Glomerular endothelial cell (primary cell): Measurements from ENCODE around the gene PCSK2. TPM values are rescaled to one million over a fixed set of nuclear protein-coding genes. Genes with fewer than 3 reads are reported as not detected.
"Not testable (repeated sequence)": the region's sequence is repeated elsewhere in the genome, so short reads cannot be mapped to it uniquely, and the experiment has no call there.

Experiments
- DNase-seq: peaks from one replicate; pipeline ENCODE4 v3.0.0-alpha.2; 2011; ENCODE audit warnings: low read depth, low spot score; ENCODE audit errors: extremely low read depth
- total RNA-seq: library from RNA; depleted of rRNA; stranded (reverse); fragments of >200 nt; gene quantifications from 2 replicates; pipeline ENCODE4 v1.2.3, GENCODE V29; 2015

Gene PCSK2, protein sequence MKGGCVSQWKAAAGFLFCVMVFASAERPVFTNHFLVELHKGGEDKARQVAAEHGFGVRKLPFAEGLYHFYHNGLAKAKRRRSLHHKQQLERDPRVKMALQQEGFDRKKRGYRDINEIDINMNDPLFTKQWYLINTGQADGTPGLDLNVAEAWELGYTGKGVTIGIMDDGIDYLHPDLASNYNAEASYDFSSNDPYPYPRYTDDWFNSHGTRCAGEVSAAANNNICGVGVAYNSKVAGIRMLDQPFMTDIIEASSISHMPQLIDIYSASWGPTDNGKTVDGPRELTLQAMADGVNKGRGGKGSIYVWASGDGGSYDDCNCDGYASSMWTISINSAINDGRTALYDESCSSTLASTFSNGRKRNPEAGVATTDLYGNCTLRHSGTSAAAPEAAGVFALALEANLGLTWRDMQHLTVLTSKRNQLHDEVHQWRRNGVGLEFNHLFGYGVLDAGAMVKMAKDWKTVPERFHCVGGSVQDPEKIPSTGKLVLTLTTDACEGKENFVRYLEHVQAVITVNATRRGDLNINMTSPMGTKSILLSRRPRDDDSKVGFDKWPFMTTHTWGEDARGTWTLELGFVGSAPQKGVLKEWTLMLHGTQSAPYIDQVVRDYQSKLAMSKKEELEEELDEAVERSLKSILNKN
- not detected in 2 replicates for total RNA-seq

DNA sequence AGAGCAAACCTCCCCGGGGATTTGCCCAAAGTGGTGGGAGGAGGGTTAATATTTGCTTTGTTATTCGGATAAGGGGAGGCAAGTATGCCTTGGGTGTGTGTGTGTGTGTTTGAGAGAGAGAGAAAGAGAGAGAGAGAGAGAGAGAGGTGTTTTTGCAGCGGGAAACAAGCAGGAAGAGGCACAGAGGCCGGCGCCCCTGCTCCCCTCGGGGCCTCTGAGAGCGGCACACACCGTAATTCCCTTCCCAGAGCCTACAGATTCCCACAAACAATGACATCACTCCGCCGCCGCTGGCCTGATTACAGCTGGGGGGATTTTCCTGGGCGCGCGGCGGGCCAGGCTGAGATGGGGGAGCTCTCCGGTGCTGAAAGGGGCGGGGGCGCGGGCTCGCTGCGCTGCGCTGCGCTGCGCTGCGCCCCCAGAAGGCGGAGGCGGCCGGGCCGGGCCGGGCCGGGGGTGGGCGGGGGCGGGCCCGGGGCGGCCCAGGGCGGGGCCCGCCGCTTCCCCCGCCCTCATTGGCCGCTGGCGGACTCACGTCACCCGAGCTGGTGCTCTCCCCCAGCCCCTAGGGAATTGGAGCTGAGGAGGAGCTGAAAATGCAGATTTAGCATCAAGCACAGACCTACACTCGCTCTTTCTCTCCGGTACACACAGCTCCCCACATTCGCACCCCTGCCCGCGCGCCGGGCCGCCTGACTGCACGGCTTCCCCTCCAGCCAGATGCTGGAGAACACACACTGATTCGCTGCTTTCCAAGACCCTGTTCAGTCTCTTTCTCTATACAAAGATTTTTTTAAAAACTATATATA is at the start of gene PCSK2:
TSS of gene PCSK2 (plus strand) at position 631 of the 809 bp plus-strand sequence. CDS start 266 bp downstream, outside the sequence.
- DNase-seq: no peak

DNA sequence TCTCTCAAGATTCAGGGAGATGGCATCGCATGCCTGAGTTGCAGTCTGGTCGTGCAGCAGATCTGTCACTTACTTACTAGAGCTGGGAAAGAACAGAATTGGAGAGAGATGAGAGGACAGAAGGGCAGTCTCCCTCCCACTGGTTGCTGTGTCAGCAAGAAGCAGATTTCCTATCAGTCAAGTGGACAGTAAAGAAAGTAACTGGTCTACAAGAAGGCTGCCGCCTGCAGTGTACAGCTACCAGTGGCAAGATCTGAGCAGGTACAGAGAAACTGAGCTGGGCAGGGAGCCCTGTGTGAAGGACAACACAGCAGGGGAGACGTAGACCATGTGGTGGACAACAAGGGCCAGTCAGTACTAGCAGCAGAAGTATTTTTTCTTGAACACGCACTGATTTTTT is 49.5 kb upstream of the PCSK2 start:
- DNase-seq: no peak

DNA sequence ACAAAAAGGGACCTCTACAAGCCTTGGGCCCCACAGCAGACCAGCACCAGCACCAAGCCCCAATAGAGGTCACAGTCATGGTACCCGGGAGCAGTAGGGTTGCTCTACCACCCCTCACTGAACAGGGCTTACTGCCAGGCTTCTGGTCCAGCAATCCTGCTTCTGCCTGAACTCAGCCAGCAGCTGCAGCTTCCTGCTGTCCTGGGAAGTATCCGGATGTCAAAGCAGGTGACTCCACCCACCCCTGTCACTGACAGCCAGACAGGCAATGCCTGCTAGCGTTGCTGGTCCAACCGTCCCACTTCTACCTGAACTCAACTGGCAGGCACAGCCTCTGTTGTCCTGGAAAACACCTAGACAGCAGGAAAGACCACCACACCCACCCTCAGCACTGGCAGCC is 47.0 kb upstream of the PCSK2 start:
- no peak for DNase-seq

DNA sequence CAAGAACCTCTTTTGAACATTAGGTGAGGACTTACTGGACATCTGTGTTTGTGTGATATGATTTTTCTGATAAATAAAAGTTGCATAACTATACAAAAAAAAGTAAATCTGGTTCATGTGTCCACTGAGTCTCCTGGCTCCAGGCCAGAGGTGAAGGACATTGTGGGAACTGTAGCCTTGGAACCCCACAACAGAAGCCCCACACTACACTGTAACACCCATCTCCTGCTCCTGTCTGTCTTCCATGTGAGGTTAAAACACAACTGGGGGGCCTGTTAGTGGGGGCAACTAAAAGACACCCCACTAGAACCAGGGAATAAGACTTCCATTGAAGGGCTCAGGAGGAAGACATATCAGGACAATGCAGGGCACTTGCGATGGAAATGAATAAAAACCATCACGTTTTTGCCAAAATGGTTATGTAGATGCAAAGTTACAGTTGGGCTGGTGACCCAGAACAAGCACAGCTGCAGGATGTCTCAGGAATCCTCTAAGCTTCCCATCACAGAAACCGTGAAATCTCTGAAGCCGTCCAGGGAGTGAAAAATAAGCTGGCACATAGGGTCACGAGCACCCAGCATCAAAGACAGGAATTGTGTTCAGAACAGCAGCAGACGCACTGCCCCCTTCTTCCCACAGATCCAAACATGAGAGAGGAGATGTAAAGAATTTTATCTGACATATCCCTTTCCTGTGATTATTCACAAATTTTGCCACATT is 36.7 kb upstream of the PCSK2 start:
- no peak for DNase-seq

DNA sequence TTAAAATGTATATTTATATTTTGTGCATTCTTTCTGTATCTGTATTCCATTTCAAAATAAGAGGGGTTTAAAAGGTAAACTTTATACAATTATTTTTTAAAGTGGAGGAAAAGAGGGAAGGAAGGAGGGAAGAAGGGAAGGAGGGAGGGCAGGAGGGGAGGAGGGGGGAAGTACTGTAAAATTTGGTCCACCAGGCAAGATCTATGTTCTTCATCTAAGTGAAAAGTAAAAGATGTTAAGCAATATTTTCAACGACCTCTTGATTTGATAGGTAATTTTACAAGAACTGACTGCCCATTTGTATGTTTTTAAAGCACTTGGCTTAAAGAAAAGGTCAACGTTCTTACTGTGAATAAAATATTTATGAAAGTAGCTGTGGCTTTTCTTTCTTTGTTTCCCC is 29.8 kb upstream of the PCSK2 start:
- no peak for DNase-seq

DNA sequence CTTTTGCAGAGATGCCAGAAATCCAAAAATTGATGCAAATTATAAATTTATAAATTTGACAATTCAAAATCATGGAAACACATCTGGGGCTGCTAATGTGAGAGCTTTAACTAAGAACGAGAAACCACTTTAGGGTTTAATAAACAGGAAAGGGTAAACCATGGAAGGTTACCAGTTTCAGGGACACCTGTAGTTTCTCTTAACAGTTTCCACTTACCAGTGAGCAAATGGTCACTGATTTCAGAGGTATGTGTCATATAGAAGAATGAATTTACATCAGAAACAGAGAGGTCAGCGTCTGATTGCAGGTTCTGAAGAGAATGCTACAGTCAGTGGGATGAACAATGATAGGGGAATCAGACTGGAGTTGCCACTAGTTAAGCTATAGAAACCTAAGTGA is 24.8 kb upstream of the PCSK2 start:
- DNase-seq: no peak

DNA sequence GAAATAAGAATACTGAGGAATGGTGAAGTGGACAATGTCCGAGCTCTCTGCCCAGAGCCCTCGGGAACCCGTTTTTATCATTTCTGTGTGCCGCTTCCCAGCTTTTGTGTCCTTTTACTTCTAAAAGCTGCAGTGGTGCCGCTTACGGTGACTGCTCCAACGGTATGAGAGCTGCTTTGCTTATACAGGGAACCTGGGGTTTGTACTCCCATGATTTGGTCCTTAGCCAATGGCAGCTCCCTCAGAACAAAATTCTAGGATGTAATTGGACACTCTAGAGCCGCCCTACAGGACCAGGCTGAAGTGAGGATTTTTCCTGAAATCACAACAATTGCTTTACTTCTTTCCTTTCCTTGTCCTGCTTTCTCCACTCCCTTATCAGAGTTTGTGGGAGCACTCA is 24.2 kb upstream of the PCSK2 start:
- no peak for DNase-seq

DNA sequence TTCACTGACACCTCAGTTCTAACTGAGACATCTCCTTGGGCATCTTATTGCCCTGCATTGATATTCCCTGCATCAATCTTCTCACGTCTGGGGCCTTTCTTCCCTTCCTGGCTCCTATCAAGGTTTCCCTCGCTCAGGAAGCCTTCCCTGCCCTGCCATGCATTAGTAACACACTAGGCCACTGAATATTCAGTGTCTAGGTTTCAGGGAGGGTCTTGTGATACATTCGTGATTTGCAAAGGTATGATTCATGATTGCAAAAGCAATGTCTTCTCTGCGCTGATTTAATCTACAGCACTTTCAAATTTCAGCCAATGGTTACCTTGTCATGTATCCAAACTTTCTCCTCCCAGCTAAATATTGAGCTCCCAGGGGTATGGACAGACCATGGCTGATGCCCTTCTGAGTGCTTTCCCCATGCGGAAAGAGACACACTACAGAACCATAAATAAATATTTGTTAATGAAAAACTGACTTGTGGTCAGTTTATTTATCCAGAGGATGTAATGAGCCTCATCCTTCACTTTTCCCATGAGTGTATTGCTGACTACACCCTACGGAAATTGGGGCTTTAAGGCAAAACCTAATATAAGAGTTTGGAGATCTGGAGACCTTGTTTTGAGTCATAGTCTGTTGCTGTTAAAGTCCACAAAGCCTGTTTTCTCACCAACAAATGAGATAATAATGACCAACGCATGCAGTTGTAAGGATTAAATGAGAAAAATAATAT is 21.6 kb upstream of the PCSK2 start:
- DNase-seq: no peak

DNA sequence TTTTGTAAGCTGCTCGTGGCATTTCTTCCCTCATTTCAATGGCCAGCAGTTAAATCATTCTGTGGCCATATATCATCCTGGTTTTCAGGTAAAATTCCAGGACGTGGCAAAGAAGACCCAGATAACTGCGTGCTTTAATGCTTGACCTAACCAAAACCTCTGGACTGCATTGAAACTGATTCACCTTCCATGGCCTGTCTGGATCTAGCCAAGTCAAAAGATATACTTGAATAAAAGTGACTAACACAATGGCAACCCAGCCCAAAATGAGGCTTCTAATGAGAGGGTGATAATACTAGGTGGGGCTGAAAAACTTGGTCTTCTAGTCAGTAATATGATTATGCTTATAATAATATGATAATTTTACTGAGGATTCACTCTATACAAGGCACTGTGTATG is 16.5 kb upstream of the PCSK2 start:
- DNase-seq: no peak

DNA sequence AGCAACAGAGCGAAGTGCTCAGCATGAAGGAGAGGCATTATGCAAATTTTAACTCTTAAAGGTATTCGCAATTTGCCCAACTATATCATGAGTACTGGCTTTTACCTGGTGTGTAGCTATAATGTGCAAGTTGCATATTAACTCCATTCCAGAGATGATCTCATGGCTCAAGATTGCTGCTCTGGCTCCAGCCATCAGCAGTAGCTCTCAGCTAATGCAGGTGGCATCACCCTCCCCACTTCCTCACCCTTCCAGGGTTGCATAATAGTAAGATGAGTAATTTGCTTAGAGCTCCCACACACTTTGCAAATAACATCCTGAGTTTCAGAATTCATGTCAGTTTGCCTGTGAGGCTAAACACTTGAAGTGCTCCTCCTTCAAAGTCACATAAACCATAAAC is 15.9 kb upstream of the PCSK2 start:
- no peak for DNase-seq

DNA sequence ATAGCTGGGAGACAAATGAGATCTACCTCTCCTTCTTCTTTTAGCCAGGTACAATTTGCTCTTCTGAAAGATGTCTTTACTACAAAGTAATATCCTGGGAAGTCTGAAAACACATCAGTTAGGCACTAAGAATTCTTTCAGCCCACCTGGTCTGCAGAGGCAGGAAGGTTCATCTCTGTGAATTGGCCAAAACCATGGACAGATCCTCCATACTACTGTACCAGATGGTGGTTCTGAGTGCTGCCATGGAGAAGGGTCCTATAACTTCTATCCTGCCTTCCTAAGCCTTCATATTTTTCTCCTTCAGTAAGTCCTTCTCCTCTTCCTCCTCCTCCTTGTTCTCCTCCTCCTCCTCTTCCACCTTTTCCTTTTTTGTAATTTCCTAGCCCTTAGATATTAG is 11.7 kb upstream of the PCSK2 start:
- no peak for DNase-seq

DNA sequence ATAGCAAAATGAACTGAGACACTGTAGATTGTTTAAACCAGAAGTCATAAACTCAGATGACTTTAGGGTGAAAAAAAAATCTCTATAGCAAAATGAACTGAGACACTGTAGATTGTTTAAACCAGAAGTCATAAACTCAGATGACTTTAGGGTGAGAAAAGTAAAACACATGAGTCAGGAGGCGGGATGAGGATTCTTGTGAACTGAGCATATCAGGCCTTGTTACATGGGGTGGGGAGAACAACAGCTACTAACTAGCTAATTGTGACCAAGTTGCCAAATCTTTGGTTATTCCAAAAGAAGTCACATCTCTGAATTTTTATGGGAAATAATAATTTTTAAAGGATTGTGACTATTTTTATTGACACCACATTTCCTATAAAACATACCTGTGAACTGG is 7.0 kb upstream of the PCSK2 start:
- not testable (repeated sequence) for DNase-seq

DNA sequence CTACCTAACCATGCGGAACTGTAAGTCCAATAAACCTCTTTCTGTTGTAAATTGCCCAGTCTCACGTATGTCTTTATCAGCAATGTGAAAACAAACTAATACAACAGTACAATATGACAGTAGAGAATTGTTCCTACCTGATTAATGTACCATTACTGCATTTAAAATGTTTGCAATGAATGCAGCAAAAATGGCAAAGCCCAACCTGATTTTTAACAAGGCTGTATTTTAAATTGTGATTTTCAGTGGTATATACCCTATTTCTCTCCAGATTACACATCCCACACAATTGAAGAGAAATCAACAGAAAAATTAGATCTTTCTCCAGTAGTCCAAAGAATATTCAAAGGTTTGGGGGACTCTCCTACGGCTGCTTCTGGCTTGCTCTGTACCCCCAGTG is 3.3 kb upstream of the PCSK2 start:
- DNase-seq: no peak

DNA sequence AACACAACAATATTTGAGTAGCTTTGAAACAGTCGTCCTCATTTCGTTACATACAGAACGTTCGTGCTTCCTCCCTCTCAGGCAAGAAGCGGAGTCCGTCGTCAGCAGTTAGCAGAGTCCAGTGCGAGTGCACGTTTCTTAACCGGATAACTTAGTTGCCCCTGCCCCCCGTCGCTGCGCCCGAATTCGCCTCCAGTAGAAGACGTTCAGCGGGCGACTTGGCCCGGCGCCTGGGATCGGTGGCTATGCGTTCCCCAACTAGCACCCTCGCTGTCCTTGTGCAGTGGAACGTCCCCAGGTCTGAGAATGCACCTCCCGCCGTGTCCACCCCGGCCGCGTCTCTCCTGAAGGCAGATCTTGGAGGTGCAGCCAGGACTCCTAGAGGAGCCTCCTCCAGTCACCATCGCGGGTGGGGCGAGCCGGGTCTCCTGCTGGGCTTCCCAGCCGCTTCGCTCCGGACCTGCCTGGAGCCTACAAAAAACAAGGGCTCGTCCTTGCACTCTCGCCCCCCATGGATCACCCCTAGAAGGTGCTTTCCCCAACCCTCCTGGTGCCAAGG is 910 bp upstream of the PCSK2 start:
- DNase-seq: no peak

DNA sequence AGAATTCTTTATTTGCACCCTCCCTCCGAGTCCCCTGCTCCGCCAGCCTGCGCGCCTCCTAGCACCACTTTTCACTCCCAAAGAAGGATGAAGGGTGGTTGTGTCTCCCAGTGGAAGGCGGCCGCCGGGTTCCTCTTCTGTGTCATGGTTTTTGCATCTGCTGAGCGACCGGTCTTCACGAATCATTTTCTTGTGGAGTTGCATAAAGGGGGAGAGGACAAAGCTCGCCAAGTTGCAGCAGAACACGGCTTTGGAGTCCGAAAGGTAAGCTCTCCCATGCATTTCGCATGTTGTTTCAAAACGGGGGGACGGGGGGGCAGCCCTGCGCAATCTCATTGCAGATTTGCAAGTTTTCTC is 357 bp downstream of the PCSK2 start:
- DNase-seq: no peak

DNA sequence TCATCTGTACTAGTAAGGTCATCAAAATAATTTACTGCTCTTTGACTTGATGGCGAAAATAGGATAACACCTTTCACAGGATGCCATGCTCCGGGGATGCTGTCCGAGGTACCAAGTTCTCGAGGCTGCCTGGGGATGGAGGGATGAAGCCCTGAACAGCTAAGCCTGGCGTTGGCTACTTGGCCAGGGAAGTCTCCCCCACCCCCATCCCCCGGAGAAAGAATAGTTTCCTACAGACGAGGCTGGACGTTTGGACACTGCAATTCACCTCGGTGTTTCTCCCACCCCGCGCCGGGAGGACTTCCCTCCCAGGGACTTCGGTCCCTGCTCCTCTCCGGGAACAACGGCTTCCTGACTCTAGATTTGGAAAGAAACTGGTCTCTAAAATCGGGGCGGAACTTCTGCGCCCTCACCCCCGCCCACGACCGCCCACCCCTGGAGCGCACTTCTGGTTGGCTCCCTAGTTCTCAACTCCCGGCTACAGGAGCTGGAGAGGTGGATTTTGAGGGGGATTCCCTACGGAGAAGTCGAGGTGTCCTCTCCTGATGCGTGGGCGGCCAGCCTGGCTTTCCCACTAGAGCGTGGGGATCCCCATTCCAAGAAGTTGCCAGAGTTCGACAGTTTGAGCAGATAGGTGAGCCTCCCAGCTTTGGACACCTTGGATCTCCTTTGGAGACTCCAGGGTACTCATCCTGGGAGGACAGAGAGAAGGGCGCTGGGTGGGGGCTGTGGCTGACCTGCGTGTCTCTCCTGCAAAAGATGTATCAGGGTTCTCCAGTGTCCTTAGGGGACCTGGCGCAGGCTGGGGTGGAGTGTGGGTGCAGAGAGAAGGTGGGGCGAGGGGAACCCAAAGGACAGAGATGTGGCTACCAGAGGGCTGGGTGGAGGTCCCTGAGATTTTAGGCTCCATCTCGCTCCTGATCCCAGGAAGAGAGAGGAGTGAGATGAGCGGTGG is 1.1 kb downstream of the PCSK2 start:
- no peak for DNase-seq

DNA sequence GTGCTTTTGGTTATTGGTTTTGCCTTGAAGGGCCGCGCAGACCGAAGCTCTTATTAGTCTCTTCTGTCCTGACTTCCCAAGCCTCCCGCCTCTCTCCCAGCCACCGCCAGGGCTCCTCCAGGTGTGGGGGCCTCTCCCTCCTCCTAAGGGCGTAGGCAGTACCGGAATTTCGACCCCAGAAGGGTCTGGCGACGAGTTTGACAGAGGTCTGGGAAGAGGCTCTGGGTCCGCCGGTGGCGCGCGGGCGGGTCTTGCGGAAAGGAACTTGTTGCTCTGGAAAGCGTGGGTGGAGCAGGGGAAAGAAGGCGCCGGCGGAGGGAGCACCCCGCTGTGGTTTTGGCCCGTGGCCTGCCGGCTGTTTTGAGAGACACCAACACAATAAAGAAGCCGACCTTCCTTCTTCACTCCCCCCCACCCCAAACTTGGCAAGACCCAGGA is 1.8 kb downstream of the PCSK2 start:
- DNase-seq: no peak

DNA sequence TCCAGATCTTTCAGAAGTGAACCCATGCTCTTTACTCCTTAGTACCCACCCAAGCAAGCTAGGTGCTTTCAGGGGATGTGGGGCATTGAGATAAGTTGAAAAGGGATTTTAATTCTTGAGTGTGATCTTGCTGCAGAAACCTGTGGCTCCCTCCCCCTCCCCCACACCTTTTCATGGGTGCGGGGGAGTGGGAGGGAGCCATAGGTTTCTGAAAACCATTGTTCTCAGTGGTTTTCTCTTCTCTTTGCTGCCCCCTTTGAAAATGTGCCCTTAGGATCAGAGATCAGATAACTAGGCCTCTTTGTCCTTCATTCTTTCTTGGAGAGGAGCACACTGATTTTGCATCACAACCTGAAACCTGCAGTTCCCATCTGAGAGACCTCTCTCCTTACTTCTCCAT is 2.4 kb downstream of the PCSK2 start:
- DNase-seq: no peak

DNA sequence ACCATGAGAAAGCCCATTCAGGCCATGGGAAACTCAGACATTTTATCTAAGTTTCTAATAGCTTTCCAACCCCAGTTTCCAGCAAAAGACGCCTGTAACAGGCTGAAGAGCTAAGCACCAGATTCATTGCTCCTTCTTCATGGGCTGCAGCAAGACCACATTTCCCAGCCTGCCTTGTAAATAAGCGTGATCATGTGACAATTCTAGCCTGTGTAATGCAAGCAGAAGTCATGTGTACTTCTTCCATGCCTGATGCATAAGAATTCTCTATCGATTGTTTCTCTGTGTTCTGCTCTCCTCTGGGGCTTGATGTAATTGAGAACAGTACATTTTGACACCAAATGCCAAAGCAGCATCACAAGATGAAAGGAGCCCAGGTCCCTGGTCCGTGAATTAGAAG is 6.8 kb downstream of the PCSK2 start:
- DNase-seq: no peak
